Activated CD8-positive, alpha-beta T cell treated with anti-CD3 and anti-CD28 coated beads, Interleukin-2, amount 10 ng/mL, durations not matched to agents 7 days and 5 days (primary cell): Measurements from ENCODE around the gene SHC3. TPM values are rescaled to one million over a fixed set of nuclear protein-coding genes. Genes with fewer than 3 reads are reported as not detected.

Experiments used
- ATAC-seq: fragments of 150-1000 bp; cut with Tn5 transposase; one replicate; pipeline ENCODE4 v1.10.0; 2021; ENCODE audit warnings: moderate library complexity
- CTCF ChIA-PET: fragments of 350-600 bp; sonication (Branson Sonifier 250); formaldehyde crosslinking; loops from one replicate; lab custom pipeline; 2021; ENCODE audit warnings: antibody characterized with exemption; lab: Charles Lee
- POLR2A ChIA-PET: fragments of 350-600 bp; sonication (Branson Sonifier 250); formaldehyde crosslinking; loops from one replicate; lab custom pipeline; 2021; ENCODE audit warnings: antibody characterized with exemption; lab: Charles Lee
- DNase-seq: peaks from one replicate; pipeline ENCODE4 v3.0.0-alpha.2; 2020
- H3K27ac Mint-ChIP-seq: one replicate; pipeline ENCODE4 v1.8.0; 2021; ENCODE audit warnings: mild to moderate bottlenecking, mixed read lengths
- H3K27me3 Mint-ChIP-seq: one replicate; pipeline ENCODE4 v1.8.0; 2021; ENCODE audit warnings: low read depth, mixed read lengths
- H3K36me3 Mint-ChIP-seq: one replicate; pipeline ENCODE4 v1.8.0; 2021; ENCODE audit warnings: low read depth, mixed read lengths
- H3K4me1 Mint-ChIP-seq: one replicate; pipeline ENCODE4 v1.8.0; 2021; ENCODE audit warnings: low read depth, mixed read lengths
- H3K4me3 Mint-ChIP-seq: one replicate; pipeline ENCODE4 v1.8.0; 2021; ENCODE audit warnings: mild to moderate bottlenecking, mixed read lengths
- H3K9me3 Mint-ChIP-seq: one replicate; pipeline ENCODE4 v1.8.0; 2022; ENCODE audit warnings: mixed read lengths; ENCODE audit not compliant: insufficient read depth
- total RNA-seq, 2 experiments: library from RNA; stranded (reverse); gene quantifications; one replicate each; pipeline ENCODE4 v1.2.3, GENCODE V29; 2021

The SHC3 gene
- total RNA-seq, 2 experiments from 2014 or later: not detected

- H3K9me3 Mint-ChIP-seq: no peaks in the 10 kb centered on the region
- no peak for ATAC-seq
- peaks cover 9% of the 10 kb centered on the region for H3K27me3 Mint-ChIP-seq
- ChIA-PET POLR2A (no interaction called here), CTCF (no interaction called here)
- no peak overlapping the region for H3K27ac Mint-ChIP-seq
- no peaks in the 10 kb centered on the region for H3K36me3 Mint-ChIP-seq
- no peak overlapping the region for H3K4me3 Mint-ChIP-seq
- no peak for DNase-seq
- no peaks in the 10 kb centered on the region for H3K4me1 Mint-ChIP-seq
These were observed 168.6 kb downstream of the SHC3 start for GRCh38 chr9:89010056-89010455.

GRCh38 chr9:89009546-89009840 is 169.1 kb downstream of the SHC3 start:
- H3K9me3 Mint-ChIP-seq: no peaks in the 10 kb centered on the region
- H3K27ac Mint-ChIP-seq: no peak overlapping the region
- CTCF ChIA-PET: no interaction called here
- no peaks in the 10 kb centered on the region for H3K4me1 Mint-ChIP-seq
- H3K36me3 Mint-ChIP-seq: no peaks in the 10 kb centered on the region
- DNase-seq: peak; percentile 7
- H3K27me3 Mint-ChIP-seq: peaks cover 8% of the 10 kb centered on the region
- POLR2A ChIA-PET: no interaction called here
- H3K4me3 Mint-ChIP-seq: no peak overlapping the region
- ATAC-seq: no peak

- ATAC-seq: no peak
- Mint-ChIP-seq H3K27me3 (peaks cover 8% of the 10 kb centered on the region), H3K4me3 (no peak overlapping the region), H3K9me3 (no peaks in the 10 kb centered on the region), H3K4me1 (no peaks in the 10 kb centered on the region), H3K36me3 (no peaks in the 10 kb centered on the region), H3K27ac (no peak overlapping the region)
- CTCF ChIA-PET: no interaction called here
- POLR2A ChIA-PET: no interaction called here
- DNase-seq: peak; percentile 15
These were observed 169.7 kb downstream of the SHC3 start for GRCh38 chr9:89008744-89009545.

DNA sequence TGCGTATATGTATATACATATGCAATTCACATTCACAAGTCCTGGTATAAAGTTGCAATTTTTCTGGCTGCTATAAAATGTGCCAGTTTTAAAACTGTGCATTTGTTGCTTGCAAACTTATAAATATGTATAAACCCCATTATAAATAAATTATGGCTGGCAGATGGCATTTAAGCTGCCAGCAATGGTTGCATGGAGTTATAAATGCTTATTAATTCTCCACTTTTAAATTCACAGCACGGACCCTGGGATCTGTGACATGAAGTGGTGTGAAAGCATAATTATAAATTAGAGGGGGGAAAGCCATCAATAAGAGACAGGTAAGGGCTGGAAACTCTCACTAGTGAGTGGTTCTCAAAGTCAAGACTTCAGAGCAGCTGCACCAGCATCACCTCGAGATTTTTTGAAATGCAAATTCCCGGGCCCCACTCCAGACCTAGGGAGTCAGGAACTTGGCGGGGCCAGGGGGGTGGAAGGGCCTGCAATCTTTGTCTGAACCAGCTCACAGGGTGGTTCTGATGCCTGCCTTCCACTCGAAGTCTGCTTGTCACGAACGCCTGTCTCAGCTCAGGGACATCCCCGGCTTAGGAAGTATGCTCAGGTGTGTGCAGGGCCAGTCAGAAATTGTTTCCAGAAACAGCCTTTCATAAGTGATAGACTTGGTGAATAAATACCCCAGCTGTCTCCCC is 170.4 kb downstream of the SHC3 start:
- CTCF ChIA-PET: no interaction called here
- ATAC-seq: no peak
- Mint-ChIP-seq H3K27me3 (peaks cover 9% of the 10 kb centered on the region), H3K36me3 (no peaks in the 10 kb centered on the region), H3K9me3 (no peaks in the 10 kb centered on the region), H3K4me3 (no peak overlapping the region), H3K4me1 (no peaks in the 10 kb centered on the region), H3K27ac (no peak overlapping the region)
- POLR2A ChIA-PET: no interaction called here
- peak; percentile 4 for DNase-seq

GRCh38 chr9:89006996-89007967 is 171.3 kb downstream of the SHC3 start:
- DNase-seq (peak; percentile 5), ATAC-seq (no peak)
- no peaks in the 10 kb centered on the region for H3K4me1 Mint-ChIP-seq
- H3K9me3 Mint-ChIP-seq: no peaks in the 10 kb centered on the region
- no peak overlapping the region for H3K27ac Mint-ChIP-seq
- no peak overlapping the region for H3K4me3 Mint-ChIP-seq
- H3K36me3 Mint-ChIP-seq: no peaks in the 10 kb centered on the region
- ChIA-PET POLR2A (no interaction called here), CTCF (no interaction called here)
- peaks cover 9% of the 10 kb centered on the region for H3K27me3 Mint-ChIP-seq

DNA sequence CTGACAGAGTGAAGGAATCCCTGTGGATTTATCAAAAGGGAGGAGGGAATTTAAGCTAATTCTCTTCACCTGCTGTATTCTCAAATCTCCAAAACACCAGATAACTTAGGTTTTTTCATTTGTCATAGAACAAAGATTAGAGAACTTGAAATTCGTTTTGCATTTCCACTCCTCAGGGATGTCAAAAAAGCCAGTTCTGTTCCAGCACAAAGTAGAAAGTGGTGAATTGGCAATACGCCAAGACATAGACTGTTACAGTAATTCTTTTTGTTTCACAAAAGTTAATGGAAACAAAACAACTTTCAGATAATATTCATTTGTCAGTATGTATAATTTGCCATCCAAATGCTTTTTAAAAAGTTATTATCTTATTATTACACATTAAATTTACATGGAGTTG is 172.4 kb downstream of the SHC3 start:
- no peak overlapping the region for H3K27ac Mint-ChIP-seq
- peaks cover 14% of the 10 kb centered on the region for H3K27me3 Mint-ChIP-seq
- no peaks in the 10 kb centered on the region for H3K36me3 Mint-ChIP-seq
- DNase-seq (no peak), ATAC-seq (no peak)
- ChIA-PET POLR2A (no interaction called here), CTCF (no interaction called here)
- H3K4me3 Mint-ChIP-seq: no peak overlapping the region
- no peaks in the 10 kb centered on the region for H3K9me3 Mint-ChIP-seq
- H3K4me1 Mint-ChIP-seq: no peaks in the 10 kb centered on the region

DNA sequence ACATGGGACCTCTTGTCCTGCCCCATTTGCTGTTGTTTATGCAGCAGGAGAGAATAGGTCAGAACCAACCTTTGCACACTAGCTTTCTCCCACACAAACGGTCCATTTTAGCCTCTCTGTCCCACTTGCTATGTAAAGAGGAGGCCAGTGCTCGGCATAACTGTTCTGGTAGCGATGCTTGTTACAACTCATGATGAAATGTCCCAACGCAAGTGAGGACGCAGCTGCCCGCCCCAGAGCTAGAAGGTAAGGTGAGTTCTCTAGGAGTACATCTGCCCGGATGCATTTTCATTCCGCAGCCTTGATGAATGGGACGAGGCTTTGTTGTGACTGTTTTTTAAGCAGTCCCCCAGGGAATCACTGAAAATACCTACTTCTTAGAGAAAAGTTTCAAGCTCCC is 173.3 kb downstream of the SHC3 start:
- ChIA-PET CTCF (no interaction called here), POLR2A (no interaction called here)
- Mint-ChIP-seq H3K9me3 (no peaks in the 10 kb centered on the region), H3K36me3 (no peaks in the 10 kb centered on the region), H3K27ac (no peak overlapping the region), H3K27me3 (peaks cover 14% of the 10 kb centered on the region), H3K4me1 (peaks cover 3% of the 10 kb centered on the region), H3K4me3 (no peak overlapping the region)
- ATAC-seq (no peak), DNase-seq (peak; percentile 15)

- peaks cover 3% of the 10 kb centered on the region for H3K4me1 Mint-ChIP-seq
- CTCF ChIA-PET: interaction anchor here (1.5 kb wide), 1 partner anchor 418 kb away, joined by 3 read pairs; no protein-coding TSS in a partner anchor
These were observed 175.6 kb downstream of the SHC3 start for GRCh38 chr9:89002987-89003386.

GRCh38 chr9:89001917-89002540 is 176.6 kb downstream of the SHC3 start:
- Mint-ChIP-seq H3K36me3 (no peaks in the 10 kb centered on the region), H3K27me3 (peaks cover 14% of the 10 kb centered on the region), H3K4me3 (no peak overlapping the region), H3K27ac (no peak overlapping the region), H3K9me3 (no peaks in the 10 kb centered on the region), H3K4me1 (peaks cover 3% of the 10 kb centered on the region)
- ATAC-seq: no peak
- no peak for DNase-seq
- CTCF ChIA-PET: interaction anchor here (1.5 to 1.9 kb wide), 2 partner anchors 409 to 417 kb away, joined by 3 to 14 read pairs; no protein-coding TSS in a partner anchor
- POLR2A ChIA-PET: no interaction called here

More at GRCh38 chr9:89002987-89003386, 175.6 kb downstream of the SHC3 start:
- no peak for DNase-seq
- Mint-ChIP-seq H3K9me3 (no peaks in the 10 kb centered on the region), H3K27ac (no peak overlapping the region), H3K27me3 (peaks cover 14% of the 10 kb centered on the region), H3K36me3 (no peaks in the 10 kb centered on the region), H3K4me3 (no peak overlapping the region)
- ATAC-seq: no peak
- POLR2A ChIA-PET: interaction anchor here (0.5 kb wide), 1 partner anchor 674 kb away, joined by 3 read pairs; no protein-coding TSS in a partner anchor

DNA sequence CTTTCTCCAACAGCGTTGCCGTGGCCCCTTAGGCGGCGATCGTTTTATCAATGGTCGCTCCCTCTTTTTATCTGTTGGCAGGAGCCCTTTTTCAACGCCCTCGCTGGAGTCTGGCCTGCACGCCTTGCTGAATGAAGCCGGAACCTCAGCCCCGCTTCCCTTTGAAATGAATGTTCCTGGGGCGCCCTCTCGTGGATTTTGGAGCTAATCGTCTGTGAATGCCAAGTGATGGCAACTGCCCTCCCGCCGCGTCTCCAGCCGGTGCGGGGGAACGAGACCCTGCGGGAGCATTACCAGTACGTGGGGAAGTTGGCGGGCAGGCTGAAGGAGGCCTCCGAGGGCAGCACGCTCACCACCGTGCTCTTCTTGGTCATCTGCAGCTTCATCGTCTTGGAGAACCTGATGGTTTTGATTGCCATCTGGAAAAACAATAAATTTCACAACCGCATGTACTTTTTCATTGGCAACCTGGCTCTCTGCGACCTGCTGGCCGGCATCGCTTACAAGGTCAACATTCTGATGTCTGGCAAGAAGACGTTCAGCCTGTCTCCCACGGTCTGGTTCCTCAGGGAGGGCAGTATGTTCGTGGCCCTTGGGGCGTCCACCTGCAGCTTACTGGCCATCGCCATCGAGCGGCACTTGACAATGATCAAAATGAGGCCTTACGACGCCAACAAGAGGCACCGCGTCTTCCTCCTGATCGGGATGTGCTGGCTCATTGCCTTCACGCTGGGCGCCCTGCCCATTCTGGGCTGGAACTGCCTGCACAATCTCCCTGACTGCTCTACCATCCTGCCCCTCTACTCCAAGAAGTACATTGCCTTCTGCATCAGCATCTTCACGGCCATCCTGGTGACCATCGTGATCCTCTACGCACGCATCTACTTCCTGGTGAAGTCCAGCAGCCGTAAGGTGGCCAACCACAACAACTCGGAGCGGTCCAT is 177.4 kb downstream of the SHC3 start:
- Mint-ChIP-seq H3K4me1 (peaks cover 3% of the 10 kb centered on the region), H3K9me3 (no peaks in the 10 kb centered on the region), H3K27ac (no peak overlapping the region), H3K36me3 (no peaks in the 10 kb centered on the region), H3K4me3 (no peak overlapping the region), H3K27me3 (peaks cover 14% of the 10 kb centered on the region)
- ATAC-seq (peak; percentile 87), DNase-seq (peak; percentile 85)
- ChIA-PET POLR2A (no interaction called here), CTCF (interaction anchor here (0.6 to 1.9 kb wide), 7 partner anchors 9 to 1050 kb away, joined by 3 to 14 read pairs (median 4); no protein-coding TSS in a partner anchor)
